ENCODE results near the gene RIN3. TPM values are rescaled to one million over a fixed set of nuclear protein-coding genes. Genes with fewer than 3 reads are reported as not detected.

Gene RIN3
- polyA plus RNA-seq, 1 experiment: 8.2 TPM

DNA sequence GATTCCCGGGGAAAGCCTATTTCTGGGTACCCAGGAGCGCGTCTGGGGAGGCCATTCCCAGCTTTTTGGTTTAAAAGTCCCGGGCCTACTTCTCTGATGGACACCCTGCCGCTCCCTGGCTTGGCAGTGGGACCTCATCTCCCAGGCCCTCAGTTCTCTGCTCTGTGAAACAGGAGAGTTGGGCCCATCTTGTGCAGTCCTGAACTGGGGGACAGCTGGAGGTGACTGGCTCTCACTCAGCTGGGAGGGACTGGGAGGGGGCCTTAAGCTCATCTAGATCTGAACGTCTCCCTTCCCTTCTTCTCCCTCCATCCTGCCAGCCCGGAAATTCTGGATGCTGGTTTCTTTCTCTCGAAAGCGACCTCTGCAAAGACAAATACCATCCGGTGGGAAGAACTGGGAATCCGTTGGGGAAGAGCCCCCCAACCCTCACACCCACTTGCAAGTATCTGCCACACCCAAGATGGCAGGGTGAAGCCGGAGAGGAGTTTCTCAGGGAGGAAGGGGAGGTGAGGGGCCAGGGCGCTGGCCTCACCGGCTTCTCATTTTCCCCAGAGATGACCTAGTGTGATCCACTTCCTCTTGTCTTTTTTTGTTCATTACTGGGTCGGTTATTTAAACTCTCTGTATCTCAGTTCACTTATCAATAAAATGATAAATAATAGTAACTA lies 1.4 kb downstream of the RIN3 start:
- H3K36me3 ChIP-seq (ENCODE audit: control insufficient read depth, insufficient read depth, low read length): peaks cover 1% of the 10 kb centered on the region; the same call in 1 of the 2 replicates
- TF ChIP-seq, protein P1, sequence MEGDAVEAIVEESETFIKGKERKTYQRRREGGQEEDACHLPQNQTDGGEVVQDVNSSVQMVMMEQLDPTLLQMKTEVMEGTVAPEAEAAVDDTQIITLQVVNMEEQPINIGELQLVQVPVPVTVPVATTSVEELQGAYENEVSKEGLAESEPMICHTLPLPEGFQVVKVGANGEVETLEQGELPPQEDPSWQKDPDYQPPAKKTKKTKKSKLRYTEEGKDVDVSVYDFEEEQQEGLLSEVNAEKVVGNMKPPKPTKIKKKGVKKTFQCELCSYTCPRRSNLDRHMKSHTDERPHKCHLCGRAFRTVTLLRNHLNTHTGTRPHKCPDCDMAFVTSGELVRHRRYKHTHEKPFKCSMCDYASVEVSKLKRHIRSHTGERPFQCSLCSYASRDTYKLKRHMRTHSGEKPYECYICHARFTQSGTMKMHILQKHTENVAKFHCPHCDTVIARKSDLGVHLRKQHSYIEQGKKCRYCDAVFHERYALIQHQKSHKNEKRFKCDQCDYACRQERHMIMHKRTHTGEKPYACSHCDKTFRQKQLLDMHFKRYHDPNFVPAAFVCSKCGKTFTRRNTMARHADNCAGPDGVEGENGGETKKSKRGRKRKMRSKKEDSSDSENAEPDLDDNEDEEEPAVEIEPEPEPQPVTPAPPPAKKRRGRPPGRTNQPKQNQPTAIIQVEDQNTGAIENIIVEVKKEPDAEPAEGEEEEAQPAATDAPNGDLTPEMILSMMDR (IDR thresholded peaks at IDR 0.05; ENCODE audit: insufficient read depth, low read depth, low read length): no peak
- DNase-seq (ENCODE audit: low read depth): no peak
- peak overlapping the region; percentile 79 for H3K4me3 ChIP-seq (ENCODE audit: low read depth, low read length)
- ChIA-PET CTCF (no interaction called here), POLR2A (no interaction called here)
- H3K27me3 ChIP-seq (ENCODE audit: control insufficient read depth, insufficient read depth, low read length): no peaks in the 10 kb centered on the region

DNA sequence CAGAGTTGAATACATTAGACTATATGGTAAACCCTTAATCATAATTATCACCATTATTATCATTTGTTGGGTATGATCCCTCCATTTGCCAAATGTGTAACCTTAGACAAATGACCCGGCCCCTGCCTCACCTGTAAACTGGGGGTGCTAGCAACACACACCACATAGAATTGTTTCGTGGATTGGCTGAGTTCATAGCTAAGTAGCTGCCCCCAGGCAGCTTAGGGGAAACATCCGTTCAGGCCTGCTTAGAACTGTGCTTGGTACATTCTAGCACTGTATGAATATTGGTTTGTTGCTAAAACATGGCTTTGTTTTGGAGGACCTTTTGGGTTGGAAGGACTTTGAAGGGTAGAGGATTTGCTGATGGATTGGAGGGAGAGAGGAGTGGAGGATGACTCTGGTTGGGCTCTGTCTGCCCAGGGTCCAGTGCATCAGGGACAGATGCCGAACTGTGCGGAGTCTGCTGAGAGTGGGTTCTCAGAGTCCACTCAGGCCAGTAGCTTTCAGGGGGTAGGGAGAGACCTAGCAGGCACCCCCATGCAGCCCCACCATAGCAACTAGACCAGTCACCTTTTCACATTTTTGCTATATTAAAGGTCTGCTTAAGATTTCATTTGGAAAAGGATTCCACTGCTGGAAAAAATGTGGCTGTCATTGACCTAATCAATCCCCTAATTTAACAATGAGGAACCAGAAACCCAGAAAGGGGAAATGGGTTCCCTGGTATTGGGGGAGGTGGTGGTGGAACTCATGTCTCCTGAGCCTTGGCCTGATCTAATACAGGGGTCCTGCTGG lies 2.2 kb downstream of the RIN3 start:
- POLR2A ChIA-PET: no interaction called here
- TF ChIP-seq, protein P1 (IDR thresholded peaks at IDR 0.05; ENCODE audit: insufficient read depth, low read depth, low read length): no peak
- Histone ChIP-seq H3K27me3 (ENCODE audit: control insufficient read depth, insufficient read depth, low read length) (no peaks in the 10 kb centered on the region), H3K4me3 (ENCODE audit: low read depth, low read length) (no peak overlapping the region), H3K36me3 (ENCODE audit: control insufficient read depth, insufficient read depth, low read length) (peaks cover 1% of the 10 kb centered on the region; the same call in 1 of the 2 replicates)
- CTCF ChIA-PET: interaction anchor here (1.1 kb wide), 1 partner anchor 9 kb away, joined by 5 read pairs; no protein-coding TSS in a partner anchor
- DNase-seq (ENCODE audit: low read depth): no peak

DNA sequence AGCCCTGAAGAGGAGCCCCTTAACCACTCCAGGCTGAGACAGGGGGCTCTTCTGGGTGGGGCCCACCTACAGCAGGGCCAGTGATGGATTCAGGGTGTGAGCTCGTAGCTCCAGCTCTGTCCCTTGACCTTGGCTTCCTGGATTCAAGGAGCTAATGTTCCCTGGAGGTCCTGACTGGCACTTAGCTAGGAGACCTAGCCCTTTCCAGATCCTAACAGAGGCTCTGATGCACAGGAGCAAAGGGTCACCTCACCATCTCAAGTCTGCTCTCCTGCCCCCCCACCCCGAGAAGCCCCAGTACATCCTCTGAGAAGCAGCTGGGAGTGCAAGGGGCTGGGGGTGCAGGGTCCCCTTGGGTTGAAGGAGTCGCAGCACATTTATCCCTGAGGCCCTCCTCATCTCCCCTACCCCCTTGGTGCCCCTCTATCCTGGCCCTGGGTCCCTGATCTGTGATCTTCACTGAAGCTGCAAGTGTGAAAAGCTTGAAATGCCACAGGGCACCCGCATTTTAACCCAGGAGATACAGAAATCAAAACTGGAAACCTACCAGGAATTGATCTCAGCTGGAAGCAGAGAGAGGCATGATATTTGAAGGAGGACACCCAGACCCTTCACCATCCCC lies 2.9 kb downstream of the RIN3 start:
- no peak for DNase-seq (ENCODE audit: low read depth)
- peaks cover 1% of the 10 kb centered on the region; the same call in 1 of the 2 replicates for H3K36me3 ChIP-seq (ENCODE audit: control insufficient read depth, insufficient read depth, low read length)
- POLR2A ChIA-PET: no interaction called here
- CTCF ChIA-PET: interaction anchor here (1.1 kb wide), 1 partner anchor 8 kb away, joined by 5 read pairs; no protein-coding TSS in a partner anchor
- TF ChIP-seq, protein P1 (IDR thresholded peaks at IDR 0.05; ENCODE audit: insufficient read depth, low read depth, low read length): no peak
- H3K27me3 ChIP-seq (ENCODE audit: control insufficient read depth, insufficient read depth, low read length): no peaks in the 10 kb centered on the region
- no peak overlapping the region for H3K4me3 ChIP-seq (ENCODE audit: low read depth, low read length)

DNA sequence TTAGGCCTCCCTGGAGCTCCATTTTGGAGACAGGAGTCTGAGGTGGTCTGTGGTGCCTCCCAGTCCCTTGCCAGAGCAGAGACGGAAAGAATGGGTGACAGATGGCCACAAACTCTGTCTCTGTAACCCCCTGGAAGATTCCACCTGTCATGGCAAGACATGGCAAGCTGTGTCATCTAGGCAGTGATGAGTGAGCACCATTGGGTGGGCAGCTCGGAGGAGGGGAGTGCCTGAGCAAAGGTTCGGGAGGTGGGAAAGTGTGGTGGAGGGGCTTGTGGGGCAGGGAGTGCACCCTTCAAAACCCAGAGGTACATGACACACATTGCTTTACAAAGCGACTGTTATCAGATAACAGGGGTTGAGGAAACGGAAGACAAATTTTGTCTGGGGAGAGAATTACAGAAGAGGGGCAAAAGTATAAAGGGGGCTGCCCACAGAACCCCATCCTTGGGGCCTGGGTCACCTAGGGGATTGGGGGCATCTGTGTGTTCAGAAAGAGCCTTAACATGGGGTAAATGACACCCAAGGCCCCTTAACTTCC lies 3.5 kb downstream of the RIN3 start:
- TF ChIP-seq, protein P1 (IDR thresholded peaks at IDR 0.05; ENCODE audit: insufficient read depth, low read depth, low read length): no peak
- Histone ChIP-seq H3K4me3 (ENCODE audit: low read depth, low read length) (no peak overlapping the region), H3K36me3 (ENCODE audit: control insufficient read depth, insufficient read depth, low read length) (peaks cover 1% of the 10 kb centered on the region; the same call in 1 of the 2 replicates), H3K27me3 (ENCODE audit: control insufficient read depth, insufficient read depth, low read length) (no peaks in the 10 kb centered on the region)
- DNase-seq (ENCODE audit: low read depth): no peak
- POLR2A ChIA-PET: no interaction called here
- CTCF ChIA-PET: interaction anchor here (1.1 kb wide), 1 partner anchor 8 kb away, joined by 5 read pairs; no protein-coding TSS in a partner anchor

DNA sequence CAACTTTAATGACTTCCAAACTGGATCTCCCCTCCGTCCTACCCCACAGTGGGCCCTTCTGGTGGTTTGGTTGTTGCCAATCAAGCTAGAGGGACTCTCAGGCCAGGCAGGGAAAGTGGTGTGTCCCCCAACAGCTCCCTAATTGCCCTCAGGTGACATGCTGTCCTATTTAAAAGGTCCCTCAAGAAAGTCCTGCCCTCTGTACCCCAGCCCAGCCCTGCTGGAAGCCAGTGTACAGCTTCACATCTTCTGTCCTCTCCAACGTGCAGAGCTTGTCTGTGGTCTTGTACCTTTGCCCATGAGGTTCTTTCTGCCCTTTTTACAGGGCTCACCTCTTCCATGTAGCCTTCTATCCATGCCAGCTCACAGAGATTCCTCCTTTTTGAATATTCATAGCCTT lies 4.2 kb downstream of the RIN3 start:
- DNase-seq (ENCODE audit: low read depth): no peak
- CTCF ChIA-PET: no interaction called here

More for the DNA sequence above, 4.2 kb downstream of the RIN3 start:
- TF ChIP-seq, protein P1 (IDR thresholded peaks at IDR 0.05; ENCODE audit: insufficient read depth, low read depth, low read length): no peak
- POLR2A ChIA-PET: no interaction called here
- no peaks in the 10 kb centered on the region for H3K27me3 ChIP-seq (ENCODE audit: control insufficient read depth, insufficient read depth, low read length)
- H3K36me3 ChIP-seq (ENCODE audit: control insufficient read depth, insufficient read depth, low read length): peaks cover 1% of the 10 kb centered on the region; the same call in 1 of the 2 replicates
- no peak overlapping the region for H3K4me3 ChIP-seq (ENCODE audit: low read depth, low read length)

Data from BJ (cell line).